ENCODE measurements around the gene TBC1D24.
A peak's percentile ranks its signal among the peaks of the same experiment; 100 is the strongest.
"Not testable (repeated sequence)": the region's sequence is repeated elsewhere in the genome, so short reads cannot be mapped to it uniquely, and the experiment has no call there.

Gene TBC1D24

GRCh38 chr16:2533912-2534311 lies 59.0 kb downstream of the TBC1D24 start:
- no peak for DNase-seq

GRCh38 chr16:2534335-2534734 lies 59.4 kb downstream of the TBC1D24 start:
- not testable (repeated sequence) for DNase-seq

- no peak for DNase-seq
These were observed 60.7 kb downstream of the TBC1D24 start for GRCh38 chr16:2535625-2536013.

- peak; percentile 79 to 96 for DNase-seq
These were observed 62.8 kb downstream of the TBC1D24 start, which contains the start of gene PDPK1 for GRCh38 chr16:2537451-2538379. PDPK1 (plus strand) TSS chr16:2538021; CDS start chr16:2538113, 92 bp downstream.

GRCh38 chr16:2539192-2539844 lies 64.4 kb downstream of the TBC1D24 start:
- DNase-seq, result not testable (repeated sequence)

- not testable (repeated sequence) for DNase-seq
These were observed 65.0 kb downstream of the TBC1D24 start for GRCh38 chr16:2539845-2540458.

- DNase-seq, result not testable (repeated sequence)
These were observed 66.0 kb downstream of the TBC1D24 start for GRCh38 chr16:2540912-2541311.

GRCh38 chr16:2541409-2541808 lies 66.5 kb downstream of the TBC1D24 start:
- DNase-seq, result not testable (repeated sequence)

GRCh38 chr16:2543771-2544170 lies 68.8 kb downstream of the TBC1D24 start:
- DNase-seq, result not testable (repeated sequence)

- DNase-seq, result not testable (repeated sequence)
These were observed 75.5 kb downstream of the TBC1D24 start for GRCh38 chr16:2550283-2550878.

- DNase-seq, result not testable (repeated sequence)
These were observed 76.5 kb downstream of the TBC1D24 start for GRCh38 chr16:2551420-2551889.

GRCh38 chr16:2554709-2555425 lies 79.9 kb downstream of the TBC1D24 start:
- DNase-seq, result not testable (repeated sequence)

All from NCI-H446 (cell line).